Measurements from ENCODE around the gene FARSB. TPM values are rescaled to one million over a fixed set of nuclear protein-coding genes. Genes with fewer than 3 reads are reported as not detected.

The FARSB gene
- total and polyA plus RNA-seq, 10 donors: 7.8 to 17.4 (median 12.7) TPM

DNA sequence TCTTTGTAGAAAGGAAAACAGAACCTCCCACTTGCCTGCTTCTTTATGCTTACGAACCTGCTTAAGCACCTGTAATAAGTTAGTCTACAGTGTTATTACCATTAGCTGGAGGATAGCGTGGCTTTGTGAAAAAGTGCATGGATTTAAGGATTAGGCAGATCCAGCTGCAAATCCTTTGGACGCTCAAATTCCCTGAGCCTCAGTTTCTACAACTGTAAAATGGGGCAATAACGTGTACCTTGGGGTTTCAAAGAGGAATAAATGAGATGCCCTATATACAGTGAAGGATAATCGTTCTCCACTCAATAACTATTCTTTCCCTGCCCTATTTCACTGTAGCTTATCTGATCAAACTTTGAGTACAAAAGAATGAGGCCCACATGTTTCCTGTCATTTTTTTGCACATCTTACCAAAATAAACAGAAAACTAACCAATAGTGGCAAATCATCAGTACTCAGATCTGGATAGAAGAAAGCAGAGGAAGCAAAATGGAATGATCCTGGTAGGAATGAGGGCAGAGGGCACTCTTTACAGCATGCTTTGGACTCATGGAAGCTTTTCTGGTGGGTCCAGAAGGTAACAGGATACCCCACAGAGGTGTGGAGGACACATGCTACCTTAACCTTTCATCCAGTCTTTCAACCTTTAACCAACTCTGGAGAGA lies 30.3 kb upstream of the FARSB start:
- peaks cover 0 to 20% (median 0%) of the 10 kb centered on the region in 7 donors for H3K27me3 ChIP-seq (replicated peaks in 1 of 7)
- H3K4me3 ChIP-seq: no peak overlapping the region
- H3K4me1 ChIP-seq: peaks cover 0 to 7% (median 0%) of the 10 kb centered on the region in 6 donors
- H3K36me3 ChIP-seq: no peaks in the 10 kb centered on the region
- no peak for TF ChIP-seq POLR2AphosphoS5 (IDR thresholded peaks at IDR 0.05)
- TF ChIP-seq, protein P1, sequence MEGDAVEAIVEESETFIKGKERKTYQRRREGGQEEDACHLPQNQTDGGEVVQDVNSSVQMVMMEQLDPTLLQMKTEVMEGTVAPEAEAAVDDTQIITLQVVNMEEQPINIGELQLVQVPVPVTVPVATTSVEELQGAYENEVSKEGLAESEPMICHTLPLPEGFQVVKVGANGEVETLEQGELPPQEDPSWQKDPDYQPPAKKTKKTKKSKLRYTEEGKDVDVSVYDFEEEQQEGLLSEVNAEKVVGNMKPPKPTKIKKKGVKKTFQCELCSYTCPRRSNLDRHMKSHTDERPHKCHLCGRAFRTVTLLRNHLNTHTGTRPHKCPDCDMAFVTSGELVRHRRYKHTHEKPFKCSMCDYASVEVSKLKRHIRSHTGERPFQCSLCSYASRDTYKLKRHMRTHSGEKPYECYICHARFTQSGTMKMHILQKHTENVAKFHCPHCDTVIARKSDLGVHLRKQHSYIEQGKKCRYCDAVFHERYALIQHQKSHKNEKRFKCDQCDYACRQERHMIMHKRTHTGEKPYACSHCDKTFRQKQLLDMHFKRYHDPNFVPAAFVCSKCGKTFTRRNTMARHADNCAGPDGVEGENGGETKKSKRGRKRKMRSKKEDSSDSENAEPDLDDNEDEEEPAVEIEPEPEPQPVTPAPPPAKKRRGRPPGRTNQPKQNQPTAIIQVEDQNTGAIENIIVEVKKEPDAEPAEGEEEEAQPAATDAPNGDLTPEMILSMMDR (IDR thresholded peaks at IDR 0.05 in 8 of 11, conservative IDR thresholded peaks at IDR 0.05 in 3 of 11): no peak
- TF ChIP-seq POLR2A (IDR thresholded peaks at IDR 0.05): no peak
- no peak overlapping the region for H3K27ac ChIP-seq
- intact Hi-C loops (cut with DNase I; ENCODE audit: low total_unique reads): no loop called here
- H3K9me3 ChIP-seq: no peaks in the 10 kb centered on the region
- 59 to 78% (median 71%) methylated on average over 5 of the region's 5 CpGs for WGBS, 5 donors
- no peak for DNase-seq

DNA sequence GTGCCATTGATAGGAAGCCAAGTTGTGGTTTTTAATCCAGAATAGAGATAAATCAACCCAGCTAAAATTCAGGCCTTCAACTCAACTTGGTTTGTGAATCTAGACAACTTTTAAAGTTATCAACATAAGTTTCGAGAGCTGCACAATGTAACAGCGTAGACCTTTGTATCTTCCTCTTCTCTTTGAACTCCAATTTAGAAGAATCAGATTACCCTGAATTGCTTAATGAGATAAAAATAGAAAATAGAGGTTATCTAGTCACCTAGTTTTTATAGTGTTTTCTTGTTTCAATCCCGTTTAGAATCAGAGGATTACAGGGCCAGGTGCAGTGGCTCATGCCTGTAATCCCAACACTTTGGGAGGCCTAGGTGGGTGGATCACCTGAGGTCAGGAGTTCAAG lies 27.9 kb upstream of the FARSB start:
- no peaks in the 10 kb centered on the region for H3K4me1 ChIP-seq
- no peak for DNase-seq
- no peak overlapping the region for H3K4me3 ChIP-seq
- peaks cover 0 to 31% (median 0%) of the 10 kb centered on the region in 7 donors for H3K27me3 ChIP-seq (replicated peaks in 1 of 7)
- no peaks in the 10 kb centered on the region for H3K9me3 ChIP-seq
- WGBS, 5 donors: 82 to 97% (median 88%) methylated on average over 3 of the region's 3 CpGs
- intact Hi-C loops (cut with DNase I; ENCODE audit: low total_unique reads): no loop called here
- TF ChIP-seq POLR2A (IDR thresholded peaks at IDR 0.05) (no peak), POLR2AphosphoS5 (IDR thresholded peaks at IDR 0.05) (no peak)
- TF ChIP-seq, protein P1 (IDR thresholded peaks at IDR 0.05 in 8 of 11, conservative IDR thresholded peaks at IDR 0.05 in 3 of 11): no peak
- no peaks in the 10 kb centered on the region for H3K36me3 ChIP-seq
- no peak overlapping the region for H3K27ac ChIP-seq

DNA sequence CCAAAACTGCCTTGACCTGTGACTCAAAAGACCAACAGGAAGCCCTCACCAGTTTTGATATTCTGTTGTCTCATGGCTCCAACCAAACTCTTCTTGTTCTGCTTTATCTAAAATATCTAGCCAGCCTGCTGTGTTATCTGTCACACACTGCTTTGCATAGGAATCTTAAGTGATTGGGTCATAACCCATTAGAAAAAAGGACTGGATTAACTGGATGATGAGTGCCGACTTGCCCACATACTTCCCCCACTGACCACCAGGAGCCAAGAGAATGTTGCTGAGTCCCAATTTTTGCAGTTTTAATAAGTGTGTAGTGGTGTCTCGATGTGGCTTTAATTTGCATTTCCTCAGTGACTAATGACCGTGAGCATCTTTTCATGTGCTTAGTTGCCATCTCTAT lies 22.1 kb upstream of the FARSB start:
- Histone ChIP-seq H3K36me3 (no peaks in the 10 kb centered on the region), H3K27me3 (replicated peaks in 1 of 7) (peaks cover 0 to 62% (median 6%) of the 10 kb centered on the region in 7 donors), H3K9me3 (no peaks in the 10 kb centered on the region), H3K4me3 (no peak overlapping the region), H3K4me1 (no peaks in the 10 kb centered on the region), H3K27ac (no peak overlapping the region)
- no peak for DNase-seq
- no peak for TF ChIP-seq POLR2AphosphoS5 (IDR thresholded peaks at IDR 0.05)
- TF ChIP-seq, protein P1 (IDR thresholded peaks at IDR 0.05 in 8 of 11, conservative IDR thresholded peaks at IDR 0.05 in 3 of 11): no peak
- no peak for TF ChIP-seq POLR2A (IDR thresholded peaks at IDR 0.05)
- 72 to 82% (median 79%) methylated on average over 3 of the region's 3 CpGs for WGBS, 5 donors
- intact Hi-C loops (cut with DNase I; ENCODE audit: low total_unique reads): no loop called here

DNA sequence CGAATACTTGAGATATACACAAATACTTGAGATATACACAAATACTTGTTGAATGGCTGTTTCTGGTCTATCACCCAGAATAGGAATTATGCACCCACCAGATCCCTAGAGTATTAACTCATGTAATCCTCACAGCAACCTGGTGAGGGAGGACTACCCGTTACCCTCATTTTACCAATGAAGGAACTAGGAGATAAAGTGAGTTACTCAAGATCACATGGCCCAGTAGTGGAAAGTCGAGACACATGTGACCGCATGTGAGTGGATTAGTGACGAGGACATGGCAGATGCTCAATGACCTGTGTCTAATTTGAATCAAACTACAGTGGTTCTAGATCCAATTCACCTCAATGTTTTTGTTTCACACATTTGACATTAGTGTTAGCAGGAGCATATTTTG lies 18.0 kb upstream of the FARSB start:
- TF ChIP-seq, protein P1 (IDR thresholded peaks at IDR 0.05 in 8 of 11, conservative IDR thresholded peaks at IDR 0.05 in 3 of 11): no peak
- TF ChIP-seq POLR2A (IDR thresholded peaks at IDR 0.05) (no peak), POLR2AphosphoS5 (IDR thresholded peaks at IDR 0.05) (no peak)
- no peak for DNase-seq
- H3K27ac ChIP-seq: no peak overlapping the region
- no peak overlapping the region for H3K4me3 ChIP-seq
- peaks cover 6 to 73% (median 15%) of the 10 kb centered on the region in 7 donors for H3K27me3 ChIP-seq (replicated peaks in 1 of 7)
- intact Hi-C loops (cut with DNase I; ENCODE audit: low total_unique reads): no loop called here
- H3K9me3 ChIP-seq: no peaks in the 10 kb centered on the region
- H3K4me1 ChIP-seq: peaks cover 0 to 19% (median 14%) of the 10 kb centered on the region in 6 donors
- WGBS, 5 donors: 80 to 89% (median 85%) methylated on average over 5 of the region's 5 CpGs
- no peaks in the 10 kb centered on the region for H3K36me3 ChIP-seq
